GM18511 (cell line): Measurements from ENCODE around the gene INS.

ENCODE experiments used
- ATAC-seq: cut with Tn5 transposase; IDR thresholded peaks from one replicate; pipeline ENCODE4 v1.9.1; 2021; ENCODE audit warnings: mild to moderate bottlenecking, moderate library complexity; ENCODE audit not compliant: unreplicated experiment

The INS gene

GRCh38 chr11:2122222-2122906 lies 38.6 kb downstream of the INS start:
- no peak for ATAC-seq

- ATAC-seq = no peak
These were observed 39.5 kb downstream of the INS start for GRCh38 chr11:2121227-2122130.

GRCh38 chr11:2120359-2121100 lies 40.5 kb downstream of the INS start:
- no peak for ATAC-seq

- no peak for ATAC-seq
These were observed 42.3 kb downstream of the INS start for GRCh38 chr11:2118677-2119076.

- no peak for ATAC-seq
These were observed 44.3 kb downstream of the INS start for GRCh38 chr11:2116680-2117079.

- no peak for ATAC-seq
These were observed 45.7 kb downstream of the INS start for GRCh38 chr11:2115308-2115707.

- no peak for ATAC-seq
These were observed 46.4 kb downstream of the INS start for GRCh38 chr11:2114430-2115241.

GRCh38 chr11:2113776-2114175 lies 47.2 kb downstream of the INS start:
- ATAC-seq = no peak

GRCh38 chr11:2110521-2110920 lies 50.5 kb downstream of the INS start:
- no peak for ATAC-seq
